Stimulated activated CD8-positive, alpha-beta memory T cell treated with anti-CD3 and anti-CD28 coated beads, Interleukin-12 subunit alpha, Interleukin-12 subunit beta, amount 100 ng/mL, for 4 hours (primary cell): ENCODE results near the gene SRRM5.
"Not testable (repeated sequence)": the region's sequence is repeated elsewhere in the genome, so short reads cannot be mapped to it uniquely, and the experiment has no call there.

ENCODE experiments used
- DNase-seq: peaks from one replicate; pipeline ENCODE4 v3.0.0-alpha.2; 2020; ENCODE audit warnings: low read depth

Gene SRRM5

GRCh38 chr19:43611788-43612187 lies at the start of gene SRRM5:
Gene SRRM5 (plus strand): TSS chr19:43612088. CDS start chr19:43612122, 34 bp downstream.
- DNase-seq, result no peak

- no peak for DNase-seq
Observed at GRCh38 chr19:43562226-43562697, 49.6 kb upstream of the SRRM5 start.

- peak; percentile 71 for DNase-seq
Observed at GRCh38 chr19:43562698-43563241, 49.1 kb upstream of the SRRM5 start.

- DNase-seq, result no peak
Observed at GRCh38 chr19:43563816-43564457, 48.0 kb upstream of the SRRM5 start.

GRCh38 chr19:43564800-43565199 lies 47.1 kb upstream of the SRRM5 start:
- no peak for DNase-seq

- DNase-seq, result no peak
Observed at GRCh38 chr19:43569657-43570056, 42.2 kb upstream of the SRRM5 start.

GRCh38 chr19:43570174-43570791 lies 41.6 kb upstream of the SRRM5 start:
- DNase-seq, result no peak

- DNase-seq, result no peak
Observed at GRCh38 chr19:43572171-43572588, 39.7 kb upstream of the SRRM5 start.

- DNase-seq, result no peak
Observed at GRCh38 chr19:43574424-43575155, 37.3 kb upstream of the SRRM5 start.

GRCh38 chr19:43575156-43575950 lies 36.5 kb upstream of the SRRM5 start, which contains the start of the genes PINLYP and XRCC1:
Gene PINLYP (plus strand): TSS chr19:43575801. CDS start chr19:43577192, 1,391 bp downstream.
Gene XRCC1 (minus strand): TSS chr19:43575527. CDS start chr19:43575458, 69 bp downstream.
- peak; percentile 89 for DNase-seq

- no peak for DNase-seq
Observed at GRCh38 chr19:43575955-43576878, 35.7 kb upstream of the SRRM5 start.

GRCh38 chr19:43578787-43579186 lies 33.1 kb upstream of the SRRM5 start:
- no peak for DNase-seq

- no peak for DNase-seq
Observed at GRCh38 chr19:43581467-43581866, 30.4 kb upstream of the SRRM5 start.

GRCh38 chr19:43582495-43582894 lies 29.4 kb upstream of the SRRM5 start:
- DNase-seq, result no peak

GRCh38 chr19:43584484-43584883 lies 27.4 kb upstream of the SRRM5 start:
- DNase-seq, result no peak

- no peak for DNase-seq
Observed at GRCh38 chr19:43586346-43586745, 25.5 kb upstream of the SRRM5 start.

- not testable (repeated sequence) for DNase-seq
Observed at GRCh38 chr19:43587029-43587428, 24.9 kb upstream of the SRRM5 start.

- DNase-seq, result no peak
Observed at GRCh38 chr19:43589277-43589676, 22.6 kb upstream of the SRRM5 start.

GRCh38 chr19:43589678-43590077 lies 22.2 kb upstream of the SRRM5 start:
- no peak for DNase-seq

GRCh38 chr19:43591904-43592772 lies 19.8 kb upstream of the SRRM5 start:
- DNase-seq, result no peak
